SK-MEL-5 (cell line): ENCODE results near the gene PPIL6. TPM values are rescaled to one million over a fixed set of nuclear protein-coding genes. Genes with fewer than 3 reads are reported as not detected.

ENCODE experiments used
- DNase-seq: peaks from one replicate; pipeline ENCODE4 v3.0.0-alpha.2; 2016; ENCODE audit warnings: low read depth, low spot score
- in situ Hi-C: cut with HindIII; loops from 2 replicates; pipeline ENCODE4 v1.10.0; 2016; ENCODE audit warnings: low sequenced_read_pairs, high pct_unique_total_duplicates, low pct_unique_long_range_greater_than_20kb
- total RNA-seq: library from RNA; depleted of rRNA; stranded (reverse); fragments of >200 nt; shearing (Covaris generic); gene quantifications from 2 replicates; pipeline ENCODE4 v1.2.3, GENCODE V29; 2014

Gene PPIL6
- total RNA-seq, 1 experiment from 2014 or later: 1.2 TPM

DNA sequence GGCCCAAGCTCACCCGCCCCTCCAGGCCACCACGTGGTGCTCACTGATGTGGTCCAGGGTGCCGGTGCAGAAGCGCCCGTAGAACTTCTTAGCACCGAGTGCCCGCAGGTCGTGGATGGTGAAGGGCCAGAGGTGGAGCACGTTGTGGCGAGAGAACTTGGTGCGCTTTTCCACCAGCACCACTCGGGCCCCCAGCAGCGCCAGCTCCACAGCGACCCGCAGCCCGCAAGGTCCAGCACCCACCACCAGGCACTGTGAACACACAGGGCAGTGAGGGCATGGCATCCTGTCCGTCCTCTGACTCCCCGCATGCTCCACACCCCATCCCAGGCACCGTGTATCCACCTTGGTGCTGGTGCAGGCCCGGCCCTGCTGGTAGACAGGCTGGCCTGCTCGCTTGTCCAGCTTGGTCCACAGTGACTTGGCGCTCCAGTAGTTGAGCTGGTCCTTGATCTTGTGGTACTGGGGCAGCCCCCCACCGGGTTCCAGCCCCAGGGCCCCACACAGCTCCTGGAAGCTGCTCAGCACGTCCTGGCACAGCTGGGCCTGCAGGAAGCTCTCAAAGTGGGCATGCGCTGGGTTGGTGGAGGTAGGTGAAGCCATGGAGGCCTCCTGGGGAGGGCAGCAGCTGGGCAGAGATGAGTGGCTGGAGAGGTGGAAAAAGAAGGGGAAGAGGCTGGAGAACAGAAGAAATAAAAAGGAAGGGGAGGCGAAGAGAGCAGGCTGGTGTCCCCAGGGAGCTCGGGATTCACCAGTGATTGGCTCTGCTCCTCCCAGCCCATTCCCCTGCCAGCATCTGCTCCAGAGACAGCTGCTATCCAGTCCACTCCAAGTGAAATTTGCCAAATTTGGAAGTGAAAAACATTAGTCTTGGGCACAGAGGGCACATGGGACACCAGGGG is 13.4 kb upstream of the PPIL6 start:
- in situ Hi-C loops: no loop called here
- no peak for DNase-seq

DNA sequence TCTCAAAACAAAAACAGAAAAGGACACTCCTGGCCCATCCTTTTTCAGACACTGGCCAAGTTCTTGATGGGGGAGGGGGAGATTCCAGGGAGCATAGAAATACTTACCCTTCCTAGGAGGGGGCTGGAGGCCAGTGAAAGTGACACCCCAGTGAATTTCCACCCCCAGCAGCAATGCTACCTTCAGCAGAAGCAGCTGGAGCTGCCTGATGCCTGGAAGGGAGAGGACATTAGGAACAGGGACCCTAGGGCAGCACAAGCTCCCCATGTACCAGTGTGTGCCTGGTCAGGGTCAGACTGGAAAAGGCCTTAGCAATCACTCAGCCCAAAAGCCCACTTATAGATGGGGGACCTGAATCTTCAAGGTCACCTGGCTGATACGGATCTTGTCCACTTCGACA is 12.7 kb upstream of the PPIL6 start:
- in situ Hi-C loops: no loop called here
- no peak for DNase-seq

DNA sequence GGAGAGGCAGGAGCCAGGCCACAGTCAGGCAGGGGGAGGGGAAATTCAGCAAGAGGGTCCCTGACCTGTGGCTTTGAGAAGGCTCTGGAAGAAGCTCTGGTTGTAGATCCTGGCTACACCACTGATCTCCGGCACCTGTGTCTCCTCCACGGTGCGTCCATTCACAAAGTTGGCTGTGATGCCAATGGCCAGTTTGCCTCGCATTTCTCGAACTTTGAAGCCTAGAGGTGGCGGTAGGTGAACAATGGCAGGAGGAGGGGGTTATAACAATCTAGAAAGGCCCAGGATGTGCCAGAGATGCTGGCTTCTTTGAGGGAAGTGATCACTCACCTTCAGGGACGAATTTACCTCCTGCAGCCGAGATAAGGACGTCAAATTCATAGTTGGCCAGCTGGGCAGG is 11.8 kb upstream of the PPIL6 start:
- in situ Hi-C loops: no loop called here
- DNase-seq: no peak

DNA sequence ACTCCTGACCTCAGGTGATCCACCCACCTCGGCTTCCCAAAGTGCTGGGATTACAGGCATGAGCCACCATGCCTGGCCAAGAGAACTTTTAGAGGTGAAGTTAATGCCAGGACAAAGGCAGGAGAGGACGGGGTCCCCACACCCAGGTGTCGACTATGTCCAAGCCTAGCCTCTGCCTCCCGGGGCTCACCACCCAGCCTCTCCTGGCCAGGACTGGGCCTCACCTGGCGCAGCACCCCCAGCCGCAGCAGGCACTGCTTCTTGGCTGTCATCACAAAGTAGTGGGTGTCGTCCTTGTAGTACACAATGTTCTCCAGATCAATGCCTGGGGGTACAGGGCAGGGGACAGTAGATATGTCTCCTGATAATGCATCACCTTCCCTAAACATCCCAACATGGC is 10.9 kb upstream of the PPIL6 start:
- in situ Hi-C loops: no loop called here

DNA sequence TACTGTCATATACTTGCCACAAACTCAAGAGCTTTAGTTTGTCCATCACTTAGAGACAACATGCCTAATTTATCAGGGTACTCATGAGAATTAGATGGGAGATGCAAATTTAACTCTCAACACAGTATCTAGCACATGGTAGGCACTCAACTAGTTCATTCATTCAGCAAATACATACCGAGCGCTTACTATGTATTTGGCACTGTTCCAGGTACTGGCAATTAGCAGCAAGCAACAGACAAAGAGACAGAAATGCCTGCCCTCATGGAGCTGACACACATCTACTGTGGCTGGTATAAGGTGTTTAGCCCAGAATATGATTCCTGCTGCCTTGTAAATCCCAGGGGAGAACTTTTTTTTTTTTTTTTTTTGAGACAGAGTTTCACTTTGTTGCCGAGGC is 10.4 kb upstream of the PPIL6 start:
- in situ Hi-C loops: no loop called here
- no peak for DNase-seq

More for the DNA sequence above, 10.9 kb upstream of the PPIL6 start:
- no peak for DNase-seq

DNA sequence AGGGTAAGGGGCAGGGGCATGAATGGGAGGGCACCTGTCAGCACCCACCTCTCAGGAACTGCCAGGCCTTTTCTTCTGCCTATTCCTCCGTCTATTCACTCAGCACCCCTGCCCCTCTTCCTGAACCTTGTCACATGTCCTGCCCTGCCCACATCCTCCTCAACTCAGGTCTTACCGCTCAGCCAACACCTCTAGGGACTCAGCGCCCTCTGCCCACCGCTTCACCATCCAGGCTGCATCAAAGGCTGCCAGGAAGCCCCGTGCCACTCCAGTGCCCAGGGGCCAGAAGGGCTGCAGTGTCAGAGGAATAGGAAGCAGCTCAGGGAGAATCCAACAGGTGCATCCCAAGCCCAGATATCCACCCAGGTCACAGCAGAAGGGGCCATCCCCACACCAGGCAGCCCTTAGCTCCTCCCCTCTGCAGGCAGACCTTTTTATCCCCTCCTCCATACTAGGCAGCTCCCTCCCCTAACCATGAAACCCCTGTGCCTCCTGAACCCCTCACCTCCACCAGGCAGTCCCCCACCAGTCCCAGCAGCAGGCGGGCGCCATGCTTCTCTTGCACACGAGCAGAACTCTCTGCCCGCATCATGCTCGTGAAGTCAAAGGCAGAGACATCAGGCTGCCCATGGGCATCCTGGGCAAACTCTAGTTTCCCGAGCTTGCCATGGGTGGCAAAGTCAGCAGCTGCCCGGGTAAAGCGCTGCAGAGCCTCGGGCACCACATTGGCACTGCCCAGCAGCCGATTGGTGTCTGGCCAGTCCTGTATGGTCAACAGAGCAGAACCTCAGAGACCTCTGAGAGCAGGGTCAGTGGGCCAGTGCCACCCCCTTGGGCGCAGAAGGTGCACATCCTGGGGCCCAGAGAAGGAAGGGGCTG is 9.6 kb upstream of the PPIL6 start:
- in situ Hi-C loops: no loop called here
- DNase-seq: no peak

DNA sequence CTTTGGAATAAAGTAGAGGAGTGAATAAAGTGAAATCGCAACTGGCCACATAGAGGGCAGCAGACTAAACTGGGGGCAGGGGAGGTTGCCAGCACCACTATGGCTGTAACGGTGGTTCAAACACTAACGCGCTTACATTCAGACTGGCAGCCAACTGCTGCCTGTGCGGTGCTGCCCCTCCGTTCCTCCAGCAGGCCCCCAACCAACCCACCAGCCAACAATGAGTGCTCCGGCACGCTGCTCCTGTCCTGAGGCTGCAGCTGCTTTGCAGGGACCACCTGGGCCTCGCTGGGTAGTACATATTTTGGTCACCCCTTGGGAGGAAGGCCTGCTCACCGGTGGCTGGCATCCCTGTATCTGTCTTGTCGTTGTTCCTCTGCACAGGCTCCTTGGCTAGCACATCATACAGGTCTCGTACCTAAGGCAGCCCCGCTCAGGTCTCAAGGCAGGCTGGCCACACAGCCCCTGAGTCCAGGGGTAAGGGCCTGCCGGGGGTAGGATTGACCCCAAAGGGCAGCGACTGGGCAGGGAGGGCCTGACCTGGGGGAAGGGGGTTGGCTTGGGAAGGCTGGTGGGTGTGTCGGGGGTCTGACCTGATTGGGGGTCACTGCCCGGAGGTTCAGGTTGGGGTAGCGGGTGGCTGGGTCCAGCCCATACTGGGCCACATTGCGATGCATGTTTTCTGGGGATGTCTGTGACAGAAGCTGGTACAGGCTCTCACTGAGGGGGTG is 8.8 kb upstream of the PPIL6 start:
- DNase-seq: no peak
- in situ Hi-C loops: no loop called here

DNA sequence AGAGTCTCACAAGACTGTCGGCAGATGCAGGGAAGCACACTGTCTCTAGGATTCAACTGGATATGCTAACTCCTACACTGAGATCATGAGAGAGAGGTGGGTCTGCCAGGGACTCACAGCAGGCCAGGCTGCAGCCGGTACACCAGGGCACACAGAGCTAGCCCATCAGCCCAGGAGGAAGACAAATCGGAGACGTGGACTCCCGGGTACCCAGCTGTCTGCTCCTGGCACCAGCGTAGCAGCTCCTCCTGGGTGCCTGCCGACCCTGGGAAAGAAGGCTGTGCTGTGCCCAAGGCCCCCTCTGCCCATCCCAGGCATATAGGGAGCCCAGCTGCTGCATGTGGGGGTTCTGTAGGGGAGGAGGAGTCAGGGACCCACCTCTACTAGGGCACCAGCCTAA is 8.2 kb upstream of the PPIL6 start:
- no peak for DNase-seq
- in situ Hi-C loops: no loop called here

DNA sequence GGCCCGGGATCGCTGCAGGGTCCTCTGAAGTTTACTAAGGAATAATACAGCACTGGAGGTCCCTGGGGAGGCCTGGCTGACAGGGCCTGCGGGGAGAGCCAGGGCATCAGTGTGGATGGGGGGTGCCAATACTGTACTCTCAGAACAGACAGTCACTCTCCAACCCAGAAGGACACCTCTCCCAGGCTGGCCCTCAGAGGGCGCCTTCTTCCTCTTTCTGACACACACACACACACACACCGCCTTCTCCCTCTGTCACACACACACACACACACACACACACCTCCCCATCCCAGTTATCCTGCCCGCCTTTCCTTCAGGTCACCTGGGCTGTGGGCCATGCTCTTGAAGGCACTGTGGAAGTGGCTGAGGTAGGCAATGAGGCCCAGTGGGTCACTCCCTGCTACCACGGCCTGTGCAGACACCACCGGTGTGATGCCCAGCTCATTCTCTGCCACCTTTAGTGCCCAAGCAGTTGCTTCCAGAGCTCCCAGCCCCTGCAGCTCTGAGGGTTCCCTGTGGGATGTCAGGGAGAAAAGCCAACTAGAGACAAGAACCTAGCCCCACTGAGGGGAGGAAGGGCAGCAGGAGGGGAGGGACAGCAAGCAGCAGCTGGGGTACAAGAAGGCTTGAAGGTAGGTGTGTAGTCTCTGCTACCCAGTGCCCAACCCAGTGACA is 7.6 kb upstream of the PPIL6 start:
- DNase-seq: no peak
- in situ Hi-C loops: no loop called here

DNA sequence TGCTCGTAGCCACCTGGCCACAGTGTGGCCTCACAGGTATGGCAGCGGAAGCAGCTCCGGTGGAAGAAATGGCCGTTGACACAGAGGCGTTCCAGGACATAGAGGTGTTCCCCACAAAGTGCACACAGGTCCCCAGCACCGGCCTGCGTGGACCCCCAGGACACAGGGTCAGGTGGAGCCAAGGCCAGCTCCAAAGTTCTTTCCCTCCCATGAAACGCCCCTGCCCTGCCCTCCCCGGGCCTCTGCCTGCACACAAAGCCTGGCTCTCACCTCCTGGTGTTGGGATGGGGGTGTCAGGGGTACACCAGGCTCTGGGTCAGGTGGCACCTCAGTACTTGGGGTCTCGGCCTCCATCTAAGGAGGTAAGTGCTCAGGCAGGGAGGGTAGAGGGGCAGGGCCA is 6.7 kb upstream of the PPIL6 start:
- in situ Hi-C loops: no loop called here

DNA sequence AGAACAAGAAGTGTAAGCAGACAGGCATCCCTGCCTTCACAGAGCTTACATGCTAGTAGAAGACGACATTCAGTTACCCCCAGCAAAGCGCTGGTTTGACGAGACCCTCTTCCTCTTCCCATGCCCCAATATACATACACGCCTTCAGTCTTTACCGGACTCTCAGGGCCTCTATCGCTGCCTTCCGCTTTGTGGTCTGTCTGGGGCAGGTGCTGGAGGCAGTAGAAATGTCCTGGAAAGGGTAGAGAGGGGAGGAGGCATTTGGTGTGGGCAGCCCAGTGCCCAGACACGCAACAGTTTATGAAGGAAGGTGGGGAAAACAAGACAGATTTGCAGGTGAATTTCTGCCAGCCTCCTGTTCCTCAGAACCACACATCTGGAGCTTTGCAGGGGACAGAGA is 6.1 kb upstream of the PPIL6 start:
- in situ Hi-C loops: no loop called here
- DNase-seq: no peak

More for the DNA sequence above, 6.7 kb upstream of the PPIL6 start:
- no peak for DNase-seq

DNA sequence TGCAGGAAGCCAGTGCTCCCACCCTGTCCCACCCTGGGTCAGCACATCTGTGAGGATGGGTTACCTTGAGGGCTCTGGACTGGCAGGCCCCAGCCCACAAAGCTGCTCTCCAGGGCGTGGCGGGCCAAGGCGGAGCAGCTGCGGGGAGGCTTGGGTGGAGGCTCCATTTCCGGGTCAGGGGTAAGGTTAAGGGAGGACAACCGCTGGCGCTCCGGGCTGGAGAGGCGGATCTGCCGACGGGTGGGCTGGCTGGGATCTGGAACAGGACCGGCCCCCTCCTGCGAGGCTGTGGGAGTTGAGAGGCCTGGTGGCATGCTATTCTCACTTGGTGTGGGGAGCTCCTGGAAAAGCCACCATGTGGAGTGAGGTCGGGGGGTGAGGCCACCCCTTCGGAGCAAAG is 5.6 kb upstream of the PPIL6 start:
- in situ Hi-C loops: no loop called here
- DNase-seq: no peak

DNA sequence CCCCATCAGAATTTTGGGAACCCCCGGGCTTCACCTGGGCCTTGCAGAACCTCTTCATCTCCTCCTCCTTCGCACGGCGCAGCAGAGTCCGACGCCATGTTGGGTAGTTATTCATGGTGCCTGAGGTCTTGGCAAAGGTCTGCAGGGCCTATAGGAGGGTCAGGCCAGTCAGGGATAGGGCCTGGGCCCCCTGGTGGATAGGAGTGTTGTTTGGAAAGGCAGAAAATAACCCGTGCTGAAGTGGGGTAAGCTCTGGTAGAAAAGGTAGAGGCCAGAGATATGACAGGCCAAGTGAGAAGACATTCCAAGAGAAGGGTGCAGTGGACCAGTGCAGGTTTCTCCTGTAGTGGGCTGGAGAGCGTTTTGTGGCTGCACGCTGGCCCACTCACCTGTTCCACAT is 5.0 kb upstream of the PPIL6 start:
- DNase-seq: no peak
- in situ Hi-C loops: no loop called here

DNA sequence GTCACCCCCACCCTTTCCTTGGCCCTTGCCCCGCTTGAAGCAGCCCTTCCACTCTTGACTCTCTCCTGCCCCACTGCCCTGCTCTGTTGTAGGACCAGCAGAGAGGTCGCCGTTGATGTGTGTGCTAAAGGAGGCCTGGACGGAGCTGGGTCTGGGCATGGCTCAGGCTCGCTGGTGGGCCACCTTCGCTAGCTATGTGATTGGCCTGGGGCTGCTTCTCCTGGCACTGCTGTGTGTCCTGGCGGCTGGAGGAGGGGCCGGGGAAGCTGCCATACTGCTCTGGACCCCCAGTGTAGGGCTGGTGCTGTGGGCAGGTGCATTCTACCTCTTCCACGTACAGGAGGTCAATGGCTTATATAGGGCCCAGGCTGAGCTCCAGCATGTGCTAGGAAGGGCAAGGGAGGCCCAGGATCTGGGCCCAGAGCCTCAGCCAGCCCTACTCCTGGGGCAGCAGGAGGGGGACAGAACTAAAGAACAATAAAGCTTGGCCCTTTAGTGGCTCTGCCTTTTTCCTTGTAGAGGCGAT is 3.1 kb upstream of the PPIL6 start:
- DNase-seq: no peak
- in situ Hi-C loops: no loop called here

DNA sequence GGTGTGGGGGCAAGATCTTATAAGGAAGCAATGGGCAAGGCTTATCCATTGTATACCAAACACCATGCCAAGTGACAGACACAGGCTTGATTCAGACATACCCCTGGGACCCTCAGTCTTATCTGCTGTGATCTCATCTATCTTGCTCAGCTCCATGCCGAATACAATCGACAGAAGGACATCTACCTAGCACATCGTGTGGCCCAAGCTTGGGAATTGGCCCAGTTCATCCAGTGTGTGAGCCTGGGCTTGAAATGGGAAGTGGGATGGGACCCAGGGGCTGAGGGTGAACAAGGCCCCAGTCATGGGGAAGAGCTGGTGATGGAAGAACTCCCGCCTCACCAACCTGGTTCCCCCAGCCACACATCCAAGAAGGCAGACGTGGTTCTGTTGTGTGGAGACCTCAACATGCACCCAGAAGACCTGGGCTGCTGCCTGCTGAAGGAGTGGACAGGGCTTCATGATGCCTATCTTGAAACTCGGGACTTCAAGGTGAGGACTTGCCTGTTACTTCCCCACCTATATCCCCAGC is 2.0 kb upstream of the PPIL6 start:
- DNase-seq: no peak
- in situ Hi-C loops: no loop called here

DNA sequence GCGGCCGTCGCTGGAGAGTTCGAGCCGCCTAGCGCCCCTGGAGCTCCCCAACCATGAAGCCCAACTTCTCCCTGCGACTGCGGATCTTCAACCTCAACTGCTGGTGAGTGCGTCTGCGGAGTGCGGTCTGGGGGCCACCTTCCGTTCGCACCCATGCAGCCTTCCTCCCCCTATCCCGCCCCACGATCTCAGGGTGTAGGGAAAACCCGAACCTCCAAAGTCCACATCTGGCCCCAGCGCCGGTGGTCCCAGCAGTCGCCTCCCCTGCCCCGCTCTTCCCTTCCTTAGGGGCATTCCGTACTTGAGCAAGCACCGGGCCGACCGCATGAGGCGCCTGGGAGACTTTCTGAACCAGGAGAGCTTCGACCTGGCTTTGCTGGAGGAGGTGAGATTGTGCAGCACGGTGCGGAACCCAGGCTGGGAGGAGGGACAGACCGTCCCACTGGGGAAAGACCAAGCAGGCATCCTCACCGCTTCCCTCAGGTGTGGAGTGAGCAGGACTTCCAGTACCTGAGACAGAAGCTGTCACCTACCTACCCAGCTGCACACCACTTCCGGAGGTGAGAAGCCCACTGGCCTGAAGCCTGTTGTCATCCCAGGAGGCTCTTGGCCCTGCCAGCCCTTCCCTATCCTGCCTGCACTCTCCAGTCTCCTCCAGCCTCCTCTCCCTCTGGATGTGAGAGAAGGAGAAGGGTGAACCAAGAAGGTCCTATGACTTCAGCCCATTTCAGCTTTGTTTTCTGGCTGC is 815 bp upstream of the PPIL6 start:
- no peak for DNase-seq
- in situ Hi-C loops: no loop called here

DNA sequence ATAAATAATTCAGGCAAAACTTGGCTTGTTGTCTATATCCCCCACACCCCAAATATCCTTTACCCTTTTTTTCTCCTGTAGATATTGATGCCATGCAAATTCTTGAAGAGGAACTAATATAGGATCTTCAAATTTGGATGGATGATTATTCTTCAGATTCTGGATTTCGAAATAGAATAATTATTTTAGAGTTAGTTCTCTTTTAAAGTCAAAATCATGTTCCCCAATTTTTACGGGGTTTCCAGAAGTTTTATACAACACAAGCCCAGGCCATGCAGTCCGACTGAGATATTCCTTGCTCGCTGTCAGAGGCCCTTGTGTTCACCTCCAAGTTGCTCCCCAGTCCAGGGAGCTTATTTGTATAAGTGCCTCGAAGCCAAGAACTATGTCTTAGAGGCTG is 4.4 kb downstream of the PPIL6 start:
- in situ Hi-C loops: no loop called here
- no peak for DNase-seq
